Right atrium auricular region (tissue), 2 donors: ENCODE measurements around the gene GIMAP2. TPM values are rescaled to one million over a fixed set of nuclear protein-coding genes. Genes with fewer than 3 reads are reported as not detected.
"Not testable (repeated sequence)": the region's sequence is repeated elsewhere in the genome, so short reads cannot be mapped to it uniquely, and the experiment has no call there.

Source experiments
- DNase-seq: peaks from one replicate; pipeline ENCODE4 v3.0.0-alpha.2; 2019; ENCODE audit warnings: low spot score
- H3K27ac ChIP-seq, 2 donors: fragments of 200-600 bp; sonication (generic); 1 replicate in 1 of 2; 2 replicates in 1 of 2; pipeline ENCODE4 v1.5.1; 2016 to 2019
- H3K27me3 ChIP-seq, 2 donors: fragments of 200-600 bp; sonication (generic); one replicate each; pipeline versions ENCODE4 v1.5.1 to v1.6.0; 2017 to 2019
- H3K36me3 ChIP-seq: fragments of 200-600 bp; sonication (generic); one replicate; pipeline ENCODE4 v1.5.1; 2016
- H3K4me1 ChIP-seq, 2 donors: fragments of 200-600 bp; sonication (generic); one replicate each; pipeline versions ENCODE4 v1.5.1 to v1.6.0; 2017 to 2019
- H3K4me3 ChIP-seq, 2 donors: fragments of 200-600 bp; sonication (generic); 1 replicate in 1 of 2; 2 replicates in 1 of 2; pipeline ENCODE4 v1.5.1; 2017 to 2019; ENCODE audit warnings: mild to moderate bottlenecking in 1 of 2, moderate library complexity in 1 of 2
- H3K9me3 ChIP-seq, 2 donors: fragments of 200-600 bp; sonication (generic); one replicate each; pipeline ENCODE4 v1.5.1; 2019
- CTCF ChIP-seq, 2 donors: fragments of 200-600 bp; sonication (generic); IDR thresholded peaks; one replicate each; pipeline ENCODE4 v1.5.1; 2019; ENCODE audit warnings: antibody characterized with exemption in 2 of 2
- total RNA-seq, 2 donors: library from RNA; depleted of rRNA; stranded (reverse); fragments of >200 nt; gene quantifications; one replicate each; pipeline ENCODE4 v1.1.0, GENCODE V29; 2016

Gene GIMAP2
- total RNA-seq, 2 donors from 2014 or later, result 3.8 to 8.3 TPM

GRCh38 chr7:150649080-150649385 is 36.5 kb upstream of the GIMAP2 start:
- no peaks in the 10 kb centered on the region for H3K4me1 ChIP-seq
- no peak for DNase-seq
- H3K27ac ChIP-seq, result no peak overlapping the region
- TF ChIP-seq CTCF (IDR thresholded peaks at IDR 0.05), result no peak
- H3K4me3 ChIP-seq, result no peak overlapping the region
- H3K27me3 ChIP-seq, result no peaks in the 10 kb centered on the region
- H3K9me3 ChIP-seq, result no peaks in the 10 kb centered on the region
- no peaks in the 10 kb centered on the region for H3K36me3 ChIP-seq

- no peak overlapping the region for H3K27ac ChIP-seq
These were observed 30.8 kb upstream of the GIMAP2 start for GRCh38 chr7:150654692-150655091.

GRCh38 chr7:150656047-150656446 is 29.5 kb upstream of the GIMAP2 start:
- H3K27ac ChIP-seq, result no peak overlapping the region
- H3K36me3 ChIP-seq, result no peaks in the 10 kb centered on the region
- H3K27me3 ChIP-seq, result no peaks in the 10 kb centered on the region
- no peak overlapping the region for H3K4me3 ChIP-seq
- H3K9me3 ChIP-seq, result peaks cover 0 to 5% of the 10 kb centered on the region in 2 donors
- DNase-seq, result no peak
- no peak for TF ChIP-seq CTCF (IDR thresholded peaks at IDR 0.05)
- H3K4me1 ChIP-seq, result no peaks in the 10 kb centered on the region

More at GRCh38 chr7:150654692-150655091, 30.8 kb upstream of the GIMAP2 start:
- DNase-seq, result no peak
- no peaks in the 10 kb centered on the region for H3K36me3 ChIP-seq
- no peaks in the 10 kb centered on the region for H3K27me3 ChIP-seq
- H3K4me1 ChIP-seq, result no peaks in the 10 kb centered on the region
- TF ChIP-seq CTCF (IDR thresholded peaks at IDR 0.05), result no peak
- H3K9me3 ChIP-seq, result peaks cover 0 to 5% of the 10 kb centered on the region in 2 donors
- H3K4me3 ChIP-seq, result no peak overlapping the region

GRCh38 chr7:150657526-150657925 is 28.0 kb upstream of the GIMAP2 start:
- Histone ChIP-seq H3K27me3 (no peaks in the 10 kb centered on the region), H3K4me1 (no peaks in the 10 kb centered on the region), H3K36me3 (no peaks in the 10 kb centered on the region), H3K9me3 (peaks cover 0 to 5% of the 10 kb centered on the region in 2 donors), H3K27ac (no peak overlapping the region), H3K4me3 (no peak overlapping the region)
- DNase-seq, result no peak
- TF ChIP-seq CTCF (IDR thresholded peaks at IDR 0.05), result no peak

- no peak for DNase-seq
- Histone ChIP-seq H3K27me3 (no peaks in the 10 kb centered on the region), H3K27ac (no peak overlapping the region), H3K4me1 (no peaks in the 10 kb centered on the region), H3K36me3 (no peaks in the 10 kb centered on the region), H3K9me3 (peaks cover 0 to 5% of the 10 kb centered on the region in 2 donors), H3K4me3 (no peak overlapping the region)
- TF ChIP-seq CTCF (IDR thresholded peaks at IDR 0.05), result no peak
These were observed 24.4 kb upstream of the GIMAP2 start for GRCh38 chr7:150660939-150661613.

- DNase-seq, H3K4me1 ChIP-seq, H3K27me3 ChIP-seq, H3K4me3 ChIP-seq, H3K9me3 ChIP-seq, H3K36me3 ChIP-seq, H3K27ac ChIP-seq: not testable (repeated sequence)
These were observed 22.7 kb upstream of the GIMAP2 start for GRCh38 chr7:150662821-150663220.
